WTC11 (cell line): ENCODE results near the gene BNC2. TPM values are rescaled to one million over a fixed set of nuclear protein-coding genes. Genes with fewer than 3 reads are reported as not detected.

Experiments
- ATAC-seq: fragments of 200-7000 bp; cut with Tn5 transposase; 2 replicates; pipeline ENCODE4 v1.10.0; 2021; ENCODE audit warnings: mild to moderate bottlenecking, moderate library complexity
- CTCF ChIA-PET: fragments of 300-600 bp; sonication (Branson Sonifier 250); formaldehyde crosslinking; loops from one replicate; lab custom pipeline; 2021; ENCODE audit warnings: antibody characterized with exemption; lab: Charles Lee
- POLR2A ChIA-PET: fragments of 350-600 bp; sonication (Branson Sonifier 250); formaldehyde crosslinking; loops from one replicate; lab custom pipeline; 2021; ENCODE audit warnings: antibody characterized with exemption; lab: Charles Lee
- DNase-seq: peaks from one replicate; pipeline ENCODE4 v3.0.0; 2021; ENCODE audit warnings: low spot score
- H3K27ac Mint-ChIP-seq: 2 replicates; pipeline ENCODE4 v1.8.0; 2021; ENCODE audit warnings: mixed read lengths
- H3K27me3 Mint-ChIP-seq: 2 replicates; pipeline ENCODE4 v1.8.0; 2021; ENCODE audit warnings: low read depth, mild to moderate bottlenecking, moderate library complexity, mixed read lengths
- H3K36me3 Mint-ChIP-seq: 2 replicates; pipeline ENCODE4 v1.8.0; 2021; ENCODE audit warnings: mixed read lengths
- H3K4me1 Mint-ChIP-seq: 2 replicates; pipeline ENCODE4 v1.8.0; 2022; ENCODE audit warnings: mixed read lengths
- H3K4me3 Mint-ChIP-seq: 2 replicates; pipeline ENCODE4 v1.8.0; 2021; ENCODE audit warnings: mild to moderate bottlenecking, moderate library complexity, mixed read lengths
- H3K9me3 Mint-ChIP-seq: 2 replicates; pipeline ENCODE4 v1.8.0; 2021; ENCODE audit warnings: mixed read lengths
- ETV6 ChIP-seq: sonication (generic); formaldehyde crosslinking; IDR thresholded peaks from 2 replicates; pipeline ENCODE4 v1.8.1; 2022; ENCODE audit warnings: mild to moderate bottlenecking, missing genetic modification reagents
- GRHL2 ChIP-seq: fragments of 250-450 bp; sonication (Bioruptor Pico); IDR thresholded peaks from 2 replicates; pipeline ENCODE4 v1.8.0; 2022; ENCODE audit warnings: mild to moderate bottlenecking, moderate library complexity; ENCODE audit not compliant: insufficient replicate concordance, severe bottlenecking
- HMGA2 ChIP-seq: fragments of 250-450 bp; sonication (Bioruptor Pico); IDR thresholded peaks from 2 replicates; pipeline ENCODE4 v1.4.0; 2021; ENCODE audit warnings: mild to moderate bottlenecking, moderate library complexity
- JAZF1 ChIP-seq: fragments of 250-450 bp; sonication (Bioruptor Pico); IDR thresholded peaks from 2 replicates; pipeline ENCODE4 v1.9.0; 2021; ENCODE audit warnings: moderate library complexity, mild to moderate bottlenecking, inconsistent platforms
- JUN ChIP-seq: sonication (generic); formaldehyde crosslinking; IDR thresholded peaks from 2 replicates; pipeline ENCODE4 v1.8.0; 2023; ENCODE audit warnings: mild to moderate bottlenecking, missing genetic modification reagents
- KAT7 ChIP-seq: sonication (generic); formaldehyde crosslinking; IDR thresholded peaks from 2 replicates; pipeline ENCODE4 v1.8.1; 2023; ENCODE audit warnings: missing genetic modification reagents, mild to moderate bottlenecking, borderline replicate concordance
- NFE2L1 ChIP-seq: sonication (generic); formaldehyde crosslinking; IDR thresholded peaks from 2 replicates; pipeline ENCODE4 v1.8.1; 2023; ENCODE audit warnings: missing genetic modification reagents
- PRRX2 ChIP-seq: fragments of 250-450 bp; sonication (Bioruptor Pico); IDR thresholded peaks from 2 replicates; pipeline ENCODE4 v1.8.0; 2021; ENCODE audit warnings: mild to moderate bottlenecking
- SMAD4 ChIP-seq: sonication (generic); formaldehyde crosslinking; IDR thresholded peaks from 2 replicates; pipeline ENCODE4 v1.8.0; 2022; ENCODE audit warnings: mild to moderate bottlenecking, missing genetic modification reagents
- TEAD1 ChIP-seq: sonication (generic); formaldehyde crosslinking; IDR thresholded peaks from 2 replicates; pipeline ENCODE4 v1.8.0; 2022; ENCODE audit warnings: mild to moderate bottlenecking, missing genetic modification reagents
- ZNF396 ChIP-seq: fragments of 250-450 bp; sonication (Bioruptor Pico); IDR thresholded peaks from 2 replicates; pipeline ENCODE4 v1.8.0; 2021; ENCODE audit warnings: mild to moderate bottlenecking, moderate library complexity, borderline replicate concordance
- ZNF423 ChIP-seq: fragments of 250-450 bp; sonication (Bioruptor Pico); IDR thresholded peaks from 2 replicates; pipeline ENCODE4 v2.1.2; 2022; ENCODE audit warnings: mild to moderate bottlenecking, moderate library complexity
- total RNA-seq: library from RNA; stranded (reverse); gene quantifications from 3 replicates; pipeline ENCODE4 v1.2.3, GENCODE V29; 2021
- TF ChIP-seq, protein P1 (sequence below): sonication (generic); formaldehyde crosslinking; IDR thresholded peaks from 2 replicates; pipeline ENCODE4 v1.8.0; 2022; ENCODE audit warnings: mild to moderate bottlenecking, missing genetic modification reagents
- TF ChIP-seq, protein P2 (sequence below): fragments of 200-600 bp; IDR thresholded peaks from 2 replicates; pipeline ENCODE4 v1.8.0; 2022; ENCODE audit warnings: antibody characterized with exemption
- TF ChIP-seq, protein P3 (sequence below): sonication (generic); formaldehyde crosslinking; IDR thresholded peaks from 2 replicates; pipeline ENCODE4 v1.8.1; 2022; ENCODE audit warnings: mild to moderate bottlenecking, moderate library complexity, missing genetic modification reagents
- TF ChIP-seq, protein P4 (sequence below): fragments of 250-450 bp; sonication (Bioruptor Pico); IDR thresholded peaks from 2 replicates; pipeline ENCODE4 v2.1.2; 2022; ENCODE audit warnings: mild to moderate bottlenecking, moderate library complexity
- TF ChIP-seq, protein P5 (sequence below): sonication (generic); formaldehyde crosslinking; IDR thresholded peaks from 2 replicates; pipeline ENCODE4 v1.8.1; 2023; ENCODE audit warnings: mild to moderate bottlenecking, missing genetic modification reagents, moderate library complexity
- TF ChIP-seq, protein P6 (sequence below): sonication (generic); formaldehyde crosslinking; IDR thresholded peaks from 2 replicates; pipeline ENCODE4 v1.8.1; 2022; ENCODE audit warnings: low read depth, mild to moderate bottlenecking, moderate library complexity, missing genetic modification reagents, borderline replicate concordance
- TF ChIP-seq, protein P7 (sequence below): sonication (generic); formaldehyde crosslinking; IDR thresholded peaks from 2 replicates; pipeline ENCODE4 v1.8.1; 2023; ENCODE audit warnings: mild to moderate bottlenecking, missing genetic modification reagents

Gene BNC2
- total RNA-seq, 1 experiment from 2014 or later: 33.3 TPM

DNA sequence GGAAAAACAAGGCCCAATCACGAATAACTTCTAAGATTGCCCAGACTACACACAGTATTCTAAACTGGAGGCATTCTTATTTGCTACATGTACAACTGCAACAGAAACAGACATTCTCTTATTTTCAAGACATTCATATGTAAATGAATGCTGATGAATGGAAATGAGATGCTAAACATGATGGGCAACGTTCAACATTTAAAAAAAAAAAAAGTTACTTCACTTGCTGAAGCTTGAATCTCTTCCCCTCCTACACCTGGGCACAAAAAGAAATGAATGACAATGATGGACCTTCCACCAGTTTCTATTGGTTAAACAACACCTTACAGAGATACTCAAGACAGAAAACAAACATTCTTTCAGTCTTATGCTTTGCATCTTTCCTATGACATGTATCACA, 160.5 kb downstream of the BNC2 start:
- CTCF ChIA-PET: interaction anchor here (0.5 to 1.0 kb wide), 2 partner anchors 21 to 407 kb away, joined by 3 read pairs; no protein-coding TSS in a partner anchor
- DNase-seq: no peak
- POLR2A ChIA-PET: no interaction called here
- peaks cover 91% of the 10 kb centered on the region for H3K4me1 Mint-ChIP-seq
- TF ChIP-seq ZNF423 (CRISPR knock-in tag): no peak
- TF ChIP-seq SMAD4 (CRISPR knock-in tag): no peak
- TF ChIP-seq, protein P1, sequence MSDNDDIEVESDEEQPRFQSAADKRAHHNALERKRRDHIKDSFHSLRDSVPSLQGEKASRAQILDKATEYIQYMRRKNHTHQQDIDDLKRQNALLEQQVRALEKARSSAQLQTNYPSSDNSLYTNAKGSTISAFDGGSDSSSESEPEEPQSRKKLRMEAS (CRISPR knock-in tag): no peak
- no peak for TF ChIP-seq TEAD1 (CRISPR knock-in tag)
- TF ChIP-seq, all 79 proteins: peak for 0
- H3K27me3 Mint-ChIP-seq: no peaks in the 10 kb centered on the region
- no peaks in the 10 kb centered on the region for H3K36me3 Mint-ChIP-seq
- ATAC-seq: peak; percentile 18
- no peaks in the 10 kb centered on the region for H3K9me3 Mint-ChIP-seq
- H3K4me3 Mint-ChIP-seq: peak overlapping the region; percentile 48
- H3K27ac Mint-ChIP-seq: peak overlapping the region; percentile 99

DNA sequence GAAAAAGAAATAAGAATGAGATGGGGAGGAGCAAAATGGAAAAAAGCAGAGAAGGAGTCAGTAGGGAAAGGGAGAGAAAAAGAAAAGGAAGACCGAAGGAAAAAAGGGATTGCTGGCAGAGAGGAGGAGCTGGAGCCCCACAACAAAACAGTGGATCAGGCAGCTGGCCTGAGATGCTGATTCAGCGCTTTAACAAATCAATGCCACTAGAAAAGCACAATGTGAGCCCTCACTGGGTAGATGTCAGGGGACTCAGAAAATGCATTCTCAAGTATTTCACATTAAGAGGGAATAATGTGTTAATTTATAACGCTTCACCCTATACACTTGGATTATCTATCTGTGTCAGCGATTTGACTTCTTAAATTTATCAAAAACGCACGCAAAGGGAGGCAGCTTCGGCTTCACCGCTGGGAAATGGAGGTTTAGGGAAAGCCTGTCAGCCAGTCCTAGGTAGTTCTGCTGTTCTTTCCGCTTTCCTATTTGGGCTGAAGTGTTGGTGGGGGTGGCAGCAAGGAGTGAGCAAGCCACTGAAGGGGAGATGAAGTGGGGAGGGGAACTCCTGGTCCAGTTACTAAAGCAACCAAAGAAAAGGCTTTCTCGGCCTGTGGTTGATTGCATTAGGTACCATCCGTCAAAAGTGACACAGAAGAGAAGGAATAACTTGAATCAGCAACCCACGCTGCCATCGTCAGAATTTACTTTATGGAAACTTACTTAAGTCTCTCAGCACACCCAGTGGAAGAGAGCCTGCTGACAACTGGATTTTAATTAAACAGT, 161.6 kb downstream of the BNC2 start:
- POLR2A ChIA-PET: interaction anchor here (0.6 kb wide), 2 partner anchors 20 to 135 kb away, joined by 3 to 4 read pairs; no protein-coding TSS in a partner anchor
- no peaks in the 10 kb centered on the region for H3K27me3 Mint-ChIP-seq
- peak overlapping the region; percentile 96 for H3K27ac Mint-ChIP-seq
- H3K4me3 Mint-ChIP-seq: peak overlapping the region; percentile 61
- no peaks in the 10 kb centered on the region for H3K36me3 Mint-ChIP-seq
- CTCF ChIA-PET: interaction anchor here (0.6 kb wide), 1 partner anchor 11 kb away, joined by 3 read pairs; no protein-coding TSS in a partner anchor
- TF ChIP-seq, protein P2, sequence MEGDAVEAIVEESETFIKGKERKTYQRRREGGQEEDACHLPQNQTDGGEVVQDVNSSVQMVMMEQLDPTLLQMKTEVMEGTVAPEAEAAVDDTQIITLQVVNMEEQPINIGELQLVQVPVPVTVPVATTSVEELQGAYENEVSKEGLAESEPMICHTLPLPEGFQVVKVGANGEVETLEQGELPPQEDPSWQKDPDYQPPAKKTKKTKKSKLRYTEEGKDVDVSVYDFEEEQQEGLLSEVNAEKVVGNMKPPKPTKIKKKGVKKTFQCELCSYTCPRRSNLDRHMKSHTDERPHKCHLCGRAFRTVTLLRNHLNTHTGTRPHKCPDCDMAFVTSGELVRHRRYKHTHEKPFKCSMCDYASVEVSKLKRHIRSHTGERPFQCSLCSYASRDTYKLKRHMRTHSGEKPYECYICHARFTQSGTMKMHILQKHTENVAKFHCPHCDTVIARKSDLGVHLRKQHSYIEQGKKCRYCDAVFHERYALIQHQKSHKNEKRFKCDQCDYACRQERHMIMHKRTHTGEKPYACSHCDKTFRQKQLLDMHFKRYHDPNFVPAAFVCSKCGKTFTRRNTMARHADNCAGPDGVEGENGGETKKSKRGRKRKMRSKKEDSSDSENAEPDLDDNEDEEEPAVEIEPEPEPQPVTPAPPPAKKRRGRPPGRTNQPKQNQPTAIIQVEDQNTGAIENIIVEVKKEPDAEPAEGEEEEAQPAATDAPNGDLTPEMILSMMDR: no peak
- TF ChIP-seq, protein P3, sequence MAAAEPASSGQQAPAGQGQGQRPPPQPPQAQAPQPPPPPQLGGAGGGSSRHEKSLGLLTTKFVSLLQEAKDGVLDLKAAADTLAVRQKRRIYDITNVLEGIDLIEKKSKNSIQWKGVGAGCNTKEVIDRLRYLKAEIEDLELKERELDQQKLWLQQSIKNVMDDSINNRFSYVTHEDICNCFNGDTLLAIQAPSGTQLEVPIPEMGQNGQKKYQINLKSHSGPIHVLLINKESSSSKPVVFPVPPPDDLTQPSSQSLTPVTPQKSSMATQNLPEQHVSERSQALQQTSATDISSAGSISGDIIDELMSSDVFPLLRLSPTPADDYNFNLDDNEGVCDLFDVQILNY (CRISPR knock-in tag): no peak
- no peak for TF ChIP-seq JAZF1 (CRISPR knock-in tag)
- TF ChIP-seq ETV6 (CRISPR knock-in tag): peak; percentile 42; the same call in 1 of the 2 replicates
- TF ChIP-seq, protein P4, sequence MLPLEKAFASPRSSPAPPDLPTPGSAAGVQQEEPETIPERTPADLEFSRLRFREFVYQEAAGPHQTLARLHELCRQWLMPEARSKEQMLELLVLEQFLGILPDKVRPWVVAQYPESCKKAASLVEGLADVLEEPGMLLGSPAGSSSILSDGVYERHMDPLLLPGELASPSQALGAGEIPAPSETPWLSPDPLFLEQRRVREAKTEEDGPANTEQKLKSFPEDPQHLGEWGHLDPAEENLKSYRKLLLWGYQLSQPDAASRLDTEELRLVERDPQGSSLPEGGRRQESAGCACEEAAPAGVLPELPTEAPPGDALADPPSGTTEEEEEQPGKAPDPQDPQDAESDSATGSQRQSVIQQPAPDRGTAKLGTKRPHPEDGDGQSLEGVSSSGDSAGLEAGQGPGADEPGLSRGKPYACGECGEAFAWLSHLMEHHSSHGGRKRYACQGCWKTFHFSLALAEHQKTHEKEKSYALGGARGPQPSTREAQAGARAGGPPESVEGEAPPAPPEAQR (CRISPR knock-in tag): no peak
- TF ChIP-seq HMGA2 (CRISPR knock-in tag): no peak
- no peak for TF ChIP-seq PRRX2
- TF ChIP-seq, protein P5, sequence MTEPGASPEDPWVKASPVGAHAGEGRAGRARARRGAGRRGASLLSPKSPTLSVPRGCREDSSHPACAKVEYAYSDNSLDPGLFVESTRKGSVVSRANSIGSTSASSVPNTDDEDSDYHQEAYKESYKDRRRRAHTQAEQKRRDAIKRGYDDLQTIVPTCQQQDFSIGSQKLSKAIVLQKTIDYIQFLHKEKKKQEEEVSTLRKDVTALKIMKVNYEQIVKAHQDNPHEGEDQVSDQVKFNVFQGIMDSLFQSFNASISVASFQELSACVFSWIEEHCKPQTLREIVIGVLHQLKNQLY (CRISPR knock-in tag): no peak
- no peak for TF ChIP-seq GRHL2 (CRISPR knock-in tag)
- peak; percentile 18; the same call in 1 of the 2 replicates for TF ChIP-seq NFE2L1 (CRISPR knock-in tag)
- TF ChIP-seq, protein P6, sequence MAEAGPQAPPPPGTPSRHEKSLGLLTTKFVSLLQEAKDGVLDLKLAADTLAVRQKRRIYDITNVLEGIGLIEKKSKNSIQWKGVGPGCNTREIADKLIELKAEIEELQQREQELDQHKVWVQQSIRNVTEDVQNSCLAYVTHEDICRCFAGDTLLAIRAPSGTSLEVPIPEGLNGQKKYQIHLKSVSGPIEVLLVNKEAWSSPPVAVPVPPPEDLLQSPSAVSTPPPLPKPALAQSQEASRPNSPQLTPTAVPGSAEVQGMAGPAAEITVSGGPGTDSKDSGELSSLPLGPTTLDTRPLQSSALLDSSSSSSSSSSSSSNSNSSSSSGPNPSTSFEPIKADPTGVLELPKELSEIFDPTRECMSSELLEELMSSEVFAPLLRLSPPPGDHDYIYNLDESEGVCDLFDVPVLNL (CRISPR knock-in tag): no peak
- no peak for TF ChIP-seq ZNF396 (CRISPR knock-in tag)
- no peak for TF ChIP-seq JUN (CRISPR knock-in tag)
- TF ChIP-seq, protein P7, sequence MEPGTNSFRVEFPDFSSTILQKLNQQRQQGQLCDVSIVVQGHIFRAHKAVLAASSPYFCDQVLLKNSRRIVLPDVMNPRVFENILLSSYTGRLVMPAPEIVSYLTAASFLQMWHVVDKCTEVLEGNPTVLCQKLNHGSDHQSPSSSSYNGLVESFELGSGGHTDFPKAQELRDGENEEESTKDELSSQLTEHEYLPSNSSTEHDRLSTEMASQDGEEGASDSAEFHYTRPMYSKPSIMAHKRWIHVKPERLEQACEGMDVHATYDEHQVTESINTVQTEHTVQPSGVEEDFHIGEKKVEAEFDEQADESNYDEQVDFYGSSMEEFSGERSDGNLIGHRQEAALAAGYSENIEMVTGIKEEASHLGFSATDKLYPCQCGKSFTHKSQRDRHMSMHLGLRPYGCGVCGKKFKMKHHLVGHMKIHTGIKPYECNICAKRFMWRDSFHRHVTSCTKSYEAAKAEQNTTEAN (CRISPR knock-in tag): no peak
- TF ChIP-seq KAT7 (CRISPR knock-in tag): no peak
- peaks cover 93% of the 10 kb centered on the region for H3K4me1 Mint-ChIP-seq
- peak; percentile 43 for DNase-seq
- ATAC-seq: peak; percentile 45
- H3K9me3 Mint-ChIP-seq: no peaks in the 10 kb centered on the region
